Measurements from ENCODE around the gene SURF1.
"Not testable (repeated sequence)": the region's sequence is repeated elsewhere in the genome, so short reads cannot be mapped to it uniquely, and the experiment has no call there.

The SURF1 gene

GRCh38 chr9:133346021-133346785 is 10.1 kb downstream of the SURF1 start:
- no peak for ATAC-seq
- peaks cover 55% of the 10 kb centered on the region for H3K4me1 Mint-ChIP-seq
- peak overlapping the region; percentile 99 for H3K4me3 Mint-ChIP-seq
- peaks cover 92% of the 10 kb centered on the region for H3K36me3 Mint-ChIP-seq
- no peaks in the 10 kb centered on the region for H3K9me3 Mint-ChIP-seq
- DNase-seq (ENCODE audit: low spot score in 2 of 2): no peak
- peak overlapping the region; percentile 100 for H3K27ac Mint-ChIP-seq

- DNase-seq (ENCODE audit: low spot score in 2 of 2) (no peak), ATAC-seq (no peak)
- peaks cover 58% of the 10 kb centered on the region for H3K4me1 Mint-ChIP-seq
- H3K36me3 Mint-ChIP-seq: peaks cover 86% of the 10 kb centered on the region
- H3K9me3 Mint-ChIP-seq: no peaks in the 10 kb centered on the region
- H3K4me3 Mint-ChIP-seq: no peak overlapping the region
- no peak overlapping the region for H3K27ac Mint-ChIP-seq
These were observed 10.7 kb downstream of the SURF1 start for GRCh38 chr9:133345596-133345995.

DNA sequence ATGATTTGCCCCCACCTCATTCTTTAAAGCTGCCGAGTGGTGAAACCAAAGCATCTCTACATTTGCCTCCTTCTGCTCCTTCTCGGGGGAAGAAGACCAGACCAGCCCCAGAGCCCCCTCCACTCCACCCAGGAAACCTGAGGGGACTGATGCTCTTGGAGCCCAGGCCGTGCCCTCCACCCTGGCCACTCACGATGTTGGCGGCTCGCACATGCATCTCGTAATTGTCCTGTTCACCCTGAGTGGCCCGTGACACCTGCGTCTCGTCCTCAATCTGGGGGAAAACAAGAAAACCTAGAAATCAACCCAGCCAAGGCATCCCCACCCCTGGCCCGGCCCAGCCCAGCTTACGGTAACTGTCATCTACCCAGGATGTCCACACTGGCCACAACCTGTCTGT is 11.3 kb downstream of the SURF1 start:
- ATAC-seq: no peak
- Mint-ChIP-seq H3K4me3 (no peak overlapping the region), H3K4me1 (peaks cover 58% of the 10 kb centered on the region), H3K36me3 (peaks cover 84% of the 10 kb centered on the region), H3K27ac (no peak overlapping the region), H3K9me3 (no peaks in the 10 kb centered on the region)
- no peak for DNase-seq (ENCODE audit: low spot score in 2 of 2)

- peaks cover 50% of the 10 kb centered on the region for H3K4me1 Mint-ChIP-seq
- H3K9me3 Mint-ChIP-seq: no peaks in the 10 kb centered on the region
- no peak for ATAC-seq
- H3K36me3 Mint-ChIP-seq: peaks cover 84% of the 10 kb centered on the region
- no peak overlapping the region for H3K4me3 Mint-ChIP-seq
- DNase-seq (ENCODE audit: low spot score in 2 of 2): no peak
- H3K27ac Mint-ChIP-seq: no peak overlapping the region
These were observed 12.2 kb downstream of the SURF1 start for GRCh38 chr9:133344071-133344470.

- Mint-ChIP-seq H3K36me3 (peaks cover 78% of the 10 kb centered on the region), H3K4me3 (no peak overlapping the region), H3K9me3 (no peaks in the 10 kb centered on the region), H3K4me1 (peaks cover 42% of the 10 kb centered on the region), H3K27ac (no peak overlapping the region)
- ATAC-seq (peak; percentile 14), DNase-seq (ENCODE audit: low spot score in 2 of 2) (no peak)
These were observed 13.7 kb downstream of the SURF1 start for GRCh38 chr9:133342570-133342969.

GRCh38 chr9:133342069-133342406 is 14.2 kb downstream of the SURF1 start:
- Mint-ChIP-seq H3K4me3 (no peak overlapping the region), H3K4me1 (peaks cover 39% of the 10 kb centered on the region), H3K36me3 (peaks cover 80% of the 10 kb centered on the region)

GRCh38 chr9:133341369-133342068 is 14.8 kb downstream of the SURF1 start:
- DNase-seq (ENCODE audit: low spot score in 2 of 2) (no peak), ATAC-seq (peak; percentile 11)
- H3K9me3 Mint-ChIP-seq: no peaks in the 10 kb centered on the region
- peaks cover 80% of the 10 kb centered on the region for H3K36me3 Mint-ChIP-seq
- H3K4me3 Mint-ChIP-seq: no peak overlapping the region
- H3K4me1 Mint-ChIP-seq: peaks cover 37% of the 10 kb centered on the region
- H3K27ac Mint-ChIP-seq: peak overlapping the region; percentile 79

More at GRCh38 chr9:133342069-133342406, 14.2 kb downstream of the SURF1 start:
- H3K27ac Mint-ChIP-seq: peak overlapping the region; percentile 79
- DNase-seq (ENCODE audit: low spot score in 2 of 2) (no peak), ATAC-seq (peak; percentile 4)
- H3K9me3 Mint-ChIP-seq: no peaks in the 10 kb centered on the region

GRCh38 chr9:133340916-133341315 is 15.4 kb downstream of the SURF1 start:
- H3K36me3 Mint-ChIP-seq: peaks cover 80% of the 10 kb centered on the region
- DNase-seq (ENCODE audit: low spot score in 2 of 2): no peak

DNA sequence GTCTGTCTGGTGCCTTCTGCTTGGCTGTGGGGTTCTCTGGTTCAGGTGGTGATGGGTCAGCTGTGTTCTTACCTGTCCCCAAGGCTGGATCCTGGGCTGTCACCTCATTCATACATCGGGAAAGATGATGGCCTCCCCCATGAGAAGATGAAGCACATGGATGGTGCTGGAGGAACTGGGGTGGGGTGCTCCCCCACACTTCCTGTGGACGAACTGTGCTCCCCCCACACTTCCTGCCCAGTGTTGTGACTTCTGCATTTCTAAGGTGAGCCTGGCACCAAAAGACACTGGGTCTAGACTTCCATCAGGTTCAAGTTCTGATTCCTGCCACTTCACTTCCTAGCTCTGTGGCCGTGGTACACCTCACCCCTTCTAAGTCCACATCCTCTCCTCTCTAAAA is 16.0 kb downstream of the SURF1 start:
- Mint-ChIP-seq H3K9me3 (no peaks in the 10 kb centered on the region), H3K36me3 (peaks cover 84% of the 10 kb centered on the region)

More at GRCh38 chr9:133340916-133341315, 15.4 kb downstream of the SURF1 start:
- Mint-ChIP-seq H3K27ac (peak overlapping the region; percentile 79), H3K4me1 (peaks cover 37% of the 10 kb centered on the region), H3K4me3 (no peak overlapping the region), H3K9me3 (no peaks in the 10 kb centered on the region)
- ATAC-seq: no peak

DNA sequence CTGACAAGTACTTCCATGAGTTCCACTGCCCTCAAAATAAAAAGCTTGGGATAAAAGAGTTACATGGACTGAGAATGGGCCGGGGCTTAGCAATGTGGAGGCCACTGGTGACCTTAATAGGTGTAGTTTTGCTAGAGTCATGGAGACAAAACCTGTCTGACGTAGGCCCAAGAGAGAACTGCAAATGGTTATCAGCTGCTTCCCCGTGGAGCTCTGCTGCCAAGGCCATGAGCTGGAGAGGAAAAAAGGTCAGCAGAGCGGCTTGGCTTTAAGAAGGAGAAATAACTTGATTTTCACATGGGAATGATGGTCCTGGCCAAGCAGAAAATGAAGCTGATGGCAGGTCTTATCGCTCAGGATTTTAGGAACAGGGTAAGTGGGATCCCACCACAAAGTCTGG is 16.6 kb downstream of the SURF1 start:
- no peak for DNase-seq (ENCODE audit: low spot score in 2 of 2)
- Mint-ChIP-seq H3K4me1 (peaks cover 46% of the 10 kb centered on the region), H3K4me3 (no peak overlapping the region), H3K9me3 (no peaks in the 10 kb centered on the region), H3K36me3 (peaks cover 86% of the 10 kb centered on the region), H3K27ac (peak overlapping the region; percentile 79)
- no peak for ATAC-seq

More for the DNA sequence above, 16.0 kb downstream of the SURF1 start:
- Mint-ChIP-seq H3K4me3 (no peak overlapping the region), H3K27ac (peak overlapping the region; percentile 79), H3K4me1 (peaks cover 43% of the 10 kb centered on the region)
- ATAC-seq (no peak), DNase-seq (ENCODE audit: low spot score in 2 of 2) (no peak)

- H3K4me1 Mint-ChIP-seq: peaks cover 54% of the 10 kb centered on the region
- DNase-seq (ENCODE audit: low spot score in 2 of 2) (peak; percentile 90 to 97), ATAC-seq (peak; percentile 95)
- H3K27ac Mint-ChIP-seq: peak within 1 kb of the TSS; percentile 93
- peak within 1 kb of the TSS; percentile 90 for H3K4me3 Mint-ChIP-seq
- H3K9me3 Mint-ChIP-seq: no peaks in the 10 kb centered on the region
- peaks cover 87% of the 10 kb centered on the region for H3K36me3 Mint-ChIP-seq
These were observed 20.1 kb downstream of the SURF1 start, which contains the start of gene SURF6 for GRCh38 chr9:133335924-133336811. TSS of gene SURF6 (minus strand) at chr9:133336188. CDS start at chr9:133336132, 56 bp downstream.

- H3K4me3 Mint-ChIP-seq: peak overlapping the region; percentile 90
- not testable (repeated sequence) for H3K9me3 Mint-ChIP-seq; DNase-seq (ENCODE audit: low spot score in 2 of 2); ATAC-seq
- peak overlapping the region; percentile 93 for H3K27ac Mint-ChIP-seq
- peaks cover 43% of the 10 kb centered on the region for H3K4me1 Mint-ChIP-seq
- peaks cover 94% of the 10 kb centered on the region for H3K36me3 Mint-ChIP-seq
These were observed 21.4 kb downstream of the SURF1 start for GRCh38 chr9:133334888-133335287.

DNA sequence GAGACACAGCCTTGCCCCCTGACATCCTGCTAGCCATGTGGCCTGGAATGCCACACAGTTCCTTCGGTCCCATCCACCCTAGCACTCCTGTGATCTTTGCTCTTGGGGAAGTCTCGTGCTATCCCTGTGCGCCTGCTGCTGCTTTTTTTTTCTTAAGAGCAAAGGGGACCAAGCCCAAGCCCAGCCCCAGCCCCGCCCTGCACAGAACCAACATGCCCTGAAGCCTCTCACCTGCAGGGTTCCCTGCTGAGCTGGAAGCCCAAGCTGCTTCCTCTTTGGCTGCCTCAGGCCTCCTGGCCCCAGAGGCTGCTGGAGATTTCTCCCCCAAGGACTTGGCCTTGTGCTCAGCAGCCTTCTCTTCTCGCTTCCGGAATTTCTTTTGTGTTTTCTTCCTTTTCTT is 22.1 kb downstream of the SURF1 start:
- Mint-ChIP-seq H3K4me3 (peak overlapping the region; percentile 90), H3K9me3 (no peaks in the 10 kb centered on the region), H3K27ac (peak overlapping the region; percentile 93), H3K36me3 (peaks cover 92% of the 10 kb centered on the region), H3K4me1 (peaks cover 44% of the 10 kb centered on the region)
- ATAC-seq (no peak), DNase-seq (ENCODE audit: low spot score in 2 of 2) (no peak)

- no peak for ATAC-seq
- DNase-seq (ENCODE audit: low spot score in 2 of 2): no peak
- no peak overlapping the region for H3K27ac Mint-ChIP-seq
- no peak overlapping the region for H3K4me3 Mint-ChIP-seq
- H3K4me1 Mint-ChIP-seq: peaks cover 50% of the 10 kb centered on the region
- H3K36me3 Mint-ChIP-seq: peaks cover 92% of the 10 kb centered on the region
- H3K9me3 Mint-ChIP-seq: no peaks in the 10 kb centered on the region
These were observed 22.7 kb downstream of the SURF1 start for GRCh38 chr9:133333566-133333965.

DNA sequence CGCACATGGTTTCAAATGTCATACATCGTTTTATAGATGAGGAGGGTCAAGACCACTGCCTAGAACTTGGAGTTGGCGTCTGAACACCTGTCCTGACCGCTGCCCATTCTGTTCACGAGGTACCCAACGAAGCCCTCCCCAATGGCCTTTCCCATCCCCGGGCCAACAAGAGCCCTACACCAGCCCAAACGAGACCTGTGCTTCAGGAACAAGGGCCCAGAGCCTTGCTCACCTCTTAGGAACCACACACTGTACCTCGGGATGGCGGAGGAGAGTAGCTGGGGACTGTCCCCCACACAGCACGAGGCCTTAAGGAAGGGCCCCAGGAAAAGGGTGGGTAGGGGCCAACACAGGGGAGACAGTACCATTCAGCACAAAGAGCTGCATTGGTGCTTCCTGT is 23.3 kb downstream of the SURF1 start:
- H3K4me1 Mint-ChIP-seq: peaks cover 49% of the 10 kb centered on the region
- H3K27ac Mint-ChIP-seq: peak overlapping the region; percentile 17
- H3K4me3 Mint-ChIP-seq: no peak overlapping the region
- no peaks in the 10 kb centered on the region for H3K9me3 Mint-ChIP-seq
- DNase-seq (ENCODE audit: low spot score in 2 of 2): no peak
- no peak for ATAC-seq
- peaks cover 98% of the 10 kb centered on the region for H3K36me3 Mint-ChIP-seq
